GM12878 (cell line): ENCODE results near the gene CCDC195. TPM values are rescaled to one million over a fixed set of nuclear protein-coding genes. Genes with fewer than 3 reads are reported as not detected.

Experiments
- ATAC-seq: fragments of 200-7000 bp; cut with Tn5 transposase; 3 replicates; pipeline ENCODE4 v1.9.1; 2020; ENCODE audit warnings: mild to moderate bottlenecking, moderate library complexity
- BruUV-seq: library from RNA; stranded (reverse); fragments of 400-500 nt; replicated peaks from 2 replicates; lab custom pipeline; 2021; lab: Mats Ljungman, UMichigan
- CTCF ChIA-PET: fragments of 300-600 bp; sonication (Branson Sonifier 250); formaldehyde crosslinking; extraction: SDS; loops from one replicate; lab custom pipeline; 2021; ENCODE audit warnings: inconsistent platforms; lab: Yijun Ruan, JAX
- POLR2A ChIA-PET: fragments of 350-600 bp; formaldehyde crosslinking; extraction: SDS; loops from one replicate; lab custom pipeline; 2021; ENCODE audit warnings: inconsistent platforms; lab: Charles Lee
- RAD21 ChIA-PET: fragments of 300-600 bp; sonication (Branson Sonifier 250); formaldehyde crosslinking; loops from one replicate; lab custom pipeline; 2023; ENCODE audit warnings: antibody characterized with exemption; ENCODE audit not compliant: unreplicated experiment; lab: Charles Lee
- SMC1A ChIA-PET: fragments of 300-600 bp; sonication (Branson Sonifier 250); formaldehyde crosslinking; loops from one replicate; lab custom pipeline; 2023; ENCODE audit not compliant: unreplicated experiment, uncharacterized antibody; lab: Charles Lee
- DNase-seq: peaks from one replicate; pipeline ENCODE4 v3.0.0-alpha.2; 2011; ENCODE audit warnings: low read depth, low spot score
- FAIRE-seq: peaks from 3 replicates; lab custom pipeline; 2011; peaks lifted over from hg19 to GRCh38; lab: Jason Lieb, UNC
- H2AFZ ChIP-seq: 2 replicates; pipeline ENCODE4 v1.6.0; 2011; ENCODE audit warnings: low read depth, low read length, control low read depth; ENCODE audit not compliant: control insufficient read depth
- H3K27ac ChIP-seq: 2 replicates; pipeline ENCODE4 v1.5.1; 2011; ENCODE audit warnings: control low read depth; ENCODE audit not compliant: control insufficient read depth, insufficient read depth
- H3K27me3 ChIP-seq, 2 experiments: replicated peaks in 1 of 2; 2 replicates each; pipeline versions ENCODE4 v1.6.0 to v1.6.1; 2011; ENCODE audit warnings: low read length in 1 of 2; ENCODE audit not compliant: control insufficient read depth in 2 of 2, insufficient read depth in 2 of 2
- H3K36me3 ChIP-seq, 2 experiments: 2 replicates each; pipeline ENCODE4 v1.5.1; 2011; ENCODE audit warnings: low read length in 1 of 2; ENCODE audit not compliant: control insufficient read depth in 2 of 2, insufficient read depth in 2 of 2
- H3K4me1 ChIP-seq: 2 replicates; pipeline ENCODE4 v1.6.1; 2011; ENCODE audit warnings: mild to moderate bottlenecking, low read length, moderate library complexity, mixed read lengths; ENCODE audit not compliant: control insufficient read depth, insufficient read depth
- H3K4me2 ChIP-seq: 2 replicates; pipeline ENCODE4 v1.6.0; 2011; ENCODE audit warnings: control low read depth; ENCODE audit not compliant: control insufficient read depth, insufficient read depth
- H3K4me3 ChIP-seq: fragments of 200-600 bp; sonication (generic); 2 replicates; pipeline ENCODE4 v1.5.1; 2016
- H3K79me2 ChIP-seq: 2 replicates; pipeline ENCODE4 v1.6.0; 2011; ENCODE audit warnings: low read length; ENCODE audit not compliant: control insufficient read depth, insufficient read depth
- H3K9ac ChIP-seq: 2 replicates; pipeline ENCODE4 v1.8.0; 2011; ENCODE audit warnings: low read length, control low read depth, mixed read lengths; ENCODE audit not compliant: control insufficient read depth, insufficient read depth
- H3K9me3 ChIP-seq: replicated peaks from 3 replicates; pipeline ENCODE4 v1.5.1; 2011; ENCODE audit warnings: mild to moderate bottlenecking, low read length; ENCODE audit not compliant: control insufficient read depth, insufficient read depth
- H4K20me1 ChIP-seq: 2 replicates; pipeline ENCODE4 v1.6.0; 2011; ENCODE audit not compliant: control insufficient read depth, insufficient read depth
- ATF2 ChIP-seq: IDR thresholded peaks from 2 replicates; pipeline ENCODE4 v1.6.1; 2012; ENCODE audit warnings: low read length, inconsistent platforms
- CBFB ChIP-seq: IDR thresholded peaks from 2 replicates; pipeline ENCODE4 v1.6.1; 2016; ENCODE audit warnings: antibody characterized with exemption, low read depth
- CREB1 ChIP-seq: IDR thresholded peaks from 2 replicates; pipeline ENCODE4 v1.6.1; 2012; ENCODE audit warnings: low read depth, mild to moderate bottlenecking, inconsistent platforms
- E4F1 ChIP-seq: fragments of 450-650 bp; IDR thresholded peaks from 2 replicates; pipeline ENCODE4 v1.6.1; 2018; ENCODE audit warnings: borderline replicate concordance, mild to moderate bottlenecking; ENCODE audit not compliant: partially characterized antibody
- ELK1 ChIP-seq: IDR thresholded peaks from 2 replicates; pipeline ENCODE4 v1.6.1; 2012; ENCODE audit warnings: low read depth, low read length, improper control_type of control experiment
- HDGF ChIP-seq: fragments of 450-650 bp; IDR thresholded peaks from 2 replicates; pipeline ENCODE4 v1.6.1; 2016; ENCODE audit warnings: antibody characterized with exemption
- JUNB ChIP-seq: IDR thresholded peaks from 2 replicates; pipeline ENCODE4 v1.6.1; 2016; ENCODE audit warnings: antibody characterized with exemption, mild to moderate bottlenecking
- MTA3 ChIP-seq: IDR thresholded peaks from 2 replicates; pipeline ENCODE4 v1.6.1; 2012; ENCODE audit warnings: low read length, inconsistent platforms, borderline replicate concordance
- NR2C1 ChIP-seq: fragments of 450-650 bp; IDR thresholded peaks from 2 replicates; pipeline ENCODE4 v1.6.1; 2017; ENCODE audit warnings: antibody characterized with exemption, mild to moderate bottlenecking, moderate library complexity
- POLR2AphosphoS2 ChIP-seq: IDR thresholded peaks from 2 replicates; pipeline ENCODE4 v1.6.1; 2011; ENCODE audit warnings: low read depth, mild to moderate bottlenecking, low read length, improper control_type of control experiment, moderate library complexity
- TCF3 ChIP-seq: IDR thresholded peaks from 2 replicates; pipeline ENCODE4 v1.6.1; 2012; ENCODE audit warnings: low read depth, mild to moderate bottlenecking, low read length, borderline replicate concordance; ENCODE audit not compliant: insufficient read depth
- USF1 ChIP-seq: IDR thresholded peaks from 2 replicates; pipeline ENCODE4 v1.6.1; 2011; ENCODE audit warnings: borderline replicate concordance, low read depth, mild to moderate bottlenecking, moderate library complexity, mixed read lengths, low read length; ENCODE audit not compliant: insufficient read depth; ENCODE audit errors: extremely low read length
- USF2 ChIP-seq: IDR thresholded peaks from 2 replicates; pipeline ENCODE4 v1.6.1; 2011; ENCODE audit warnings: low read depth, low read length, improper control_type of control experiment, borderline replicate concordance
- ZNF207 ChIP-seq: fragments of 450-650 bp; IDR thresholded peaks from 2 replicates; pipeline ENCODE4 v1.6.1; 2014; ENCODE audit warnings: antibody characterized with exemption, mild to moderate bottlenecking, borderline replicate concordance
- WGBS: methylation state at CpG from one replicate; pipeline ENCODE4 v1.1.6; 2016; ENCODE audit warnings: low lambda C conversion rate; ENCODE audit not compliant: insufficient replicate concordance, insufficient coverage; ENCODE audit errors: missing lambda C conversion rate; 5-methylcytosine and 5-hydroxymethylcytosine counted together
- in situ Hi-C: fragments of 300-500 bp; cut with MboI; formaldehyde crosslinking; loops from 9 replicates; pipeline ENCODE4 v1.14.3; 2018; ENCODE audit warnings: mixed read lengths
- intact Hi-C: fragments of 100-400 bp; cut with micrococcal nuclease; formaldehyde crosslinking; loops from one replicate; pipeline ENCODE4 v1.14.2; 2022; ENCODE audit not compliant: unreplicated experiment
- polyA plus RNA-seq, 11 experiments: library from polyadenylated mRNA; depleted of rRNA in 4 of 11; unstranded in 6 of 11; stranded (reverse) in 5 of 11; fragments of >200 nt; fragmentation: Nextera tagmentation in 4 of 11; fragmentation: Illumina TruSeq in 1 of 11; extraction: Ambion mirVana in 4 of 11; extraction: Trizol in 1 of 11; gene quantifications; 1 replicate in 1 of 11; 2 replicates in 10 of 11; pipeline versions ENCODE4 v1.2.1 to v1.2.3, GENCODE V29; 2011 to 2016; ENCODE audit warnings: inconsistent platforms in 2 of 11, missing spikeins in 2 of 11, low read depth in 1 of 11
- total RNA-seq, 4 experiments: library from RNA; depleted of rRNA in 3 of 4; stranded (reverse); fragments of >200 nt in 3 of 4; fragmentation: Illumina TruSeq in 1 of 4; extraction: Trizol in 1 of 4; gene quantifications; 2 replicates each; pipeline versions ENCODE4 v1.2.1 to v1.2.3, GENCODE V29; 2013 to 2021

Gene CCDC195
- total and polyA plus RNA-seq, 10 of the 15 experiments (the other 5 are each of a cell fraction or from before 2014, with no cell fraction given): not detected

GRCh38 chr2:224751996-224752698 is 36.0 kb upstream of the CCDC195 start (continued):
- TF ChIP-seq CREB1 (no peak), CBFB (no peak), ZNF207 (no peak), HDGF (peak; percentile 73; the same call in 1 of the 2 replicates), ATF2 (0 out of 2 replicates have a peak, but pooled peaks have one; percentile 17)

GRCh38 chr2:224749136-224749535 is 33.0 kb upstream of the CCDC195 start:
- H3K79me2 ChIP-seq: no peaks in the 10 kb centered on the region
- no peak overlapping the region for H3K4me2 ChIP-seq
- in situ Hi-C loops: no loop called here
- RAD21 ChIA-PET: no interaction called here
- WGBS: 75% methylated on average over 1 of the region's 1 CpG
- no TSS peak for BruUV-seq
- H3K27me3 ChIP-seq: no peaks in the 10 kb centered on the region
- no peak overlapping the region for H3K27ac ChIP-seq
- H3K36me3 ChIP-seq: no peaks in the 10 kb centered on the region
- H4K20me1 ChIP-seq: no peaks in the 10 kb centered on the region
- no peak for TF ChIP-seq POLR2AphosphoS2
- TF ChIP-seq USF2: no peak
- TF ChIP-seq MTA3: no peak
- TF ChIP-seq E4F1: no peak
- no peak for TF ChIP-seq TCF3
- no peak for TF ChIP-seq NR2C1
- no peak for TF ChIP-seq ELK1
- no peak for TF ChIP-seq USF1
- TF ChIP-seq JUNB: no peak
- TF ChIP-seq, all 136 proteins: peak for 0
- H3K9me3 ChIP-seq: no peaks in the 10 kb centered on the region
- no peak for DNase-seq
- no peak overlapping the region for H3K4me3 ChIP-seq
- no peak for ATAC-seq
- H2AFZ ChIP-seq: no peak overlapping the region
- SMC1A ChIA-PET: no interaction called here
- POLR2A ChIA-PET: no interaction called here
- H3K9ac ChIP-seq: no peak overlapping the region
- no peak for FAIRE-seq
- CTCF ChIA-PET: no interaction called here
- intact Hi-C loops: no loop called here
- no peaks in the 10 kb centered on the region for H3K4me1 ChIP-seq
